Activated T-helper 1 cell treated with Interleukin-2 at 50 U/mL for 16 hours (primary cell): ENCODE measurements around the gene HTR3A.

Source experiments
- DNase-seq: peaks from one replicate; pipeline ENCODE4 v3.0.0-alpha.2; 2020; ENCODE audit warnings: low read depth

The HTR3A gene

GRCh38 chr11:114019046-114019445 is 44.1 kb downstream of the HTR3A start:
- DNase-seq = no peak

- DNase-seq = no peak
Observed at GRCh38 chr11:114019574-114019973, 44.7 kb downstream of the HTR3A start.

- DNase-seq = no peak
Observed at GRCh38 chr11:114025329-114025907, 50.5 kb downstream of the HTR3A start.

GRCh38 chr11:114026355-114026754 is 51.4 kb downstream of the HTR3A start:
- DNase-seq = no peak

- DNase-seq = no peak
Observed at GRCh38 chr11:114027391-114027790, 52.5 kb downstream of the HTR3A start.

GRCh38 chr11:114027926-114028325 is 53.0 kb downstream of the HTR3A start:
- no peak for DNase-seq

- no peak for DNase-seq
Observed at GRCh38 chr11:114031246-114031966, 56.5 kb downstream of the HTR3A start.

GRCh38 chr11:114031967-114032320 is 57.0 kb downstream of the HTR3A start:
- DNase-seq = no peak

- DNase-seq = no peak
Observed at GRCh38 chr11:114033066-114033465, 58.2 kb downstream of the HTR3A start.

- DNase-seq = no peak
Observed at GRCh38 chr11:114033572-114033971, 58.7 kb downstream of the HTR3A start.

GRCh38 chr11:114034956-114035355 is 60.0 kb downstream of the HTR3A start:
- DNase-seq = no peak

GRCh38 chr11:114036147-114036811 is 61.4 kb downstream of the HTR3A start:
- DNase-seq = peak; percentile 26

GRCh38 chr11:114036958-114037357 is 62.0 kb downstream of the HTR3A start:
- DNase-seq = no peak

GRCh38 chr11:114039551-114039950 is 64.6 kb downstream of the HTR3A start:
- no peak for DNase-seq
